Measurements from ENCODE around the gene CEP192. TPM values are rescaled to one million over a fixed set of nuclear protein-coding genes. Genes with fewer than 3 reads are reported as not detected.

The CEP192 gene
- total and polyA plus RNA-seq, 10 of the 15 experiments (the other 5 are each of a cell fraction or from before 2014, with no cell fraction given) = 15.4 to 58.2 (median 29.6) TPM

GRCh38 chr18:13003466-13003896, 12.3 kb downstream of the CEP192 start:
- peaks cover 40% of the 10 kb centered on the region for H3K79me2 ChIP-seq (ENCODE audit: control insufficient read depth, insufficient read depth, low read length)
- no peak overlapping the region for H3K4me3 ChIP-seq
- WGBS (ENCODE audit: insufficient coverage, insufficient replicate concordance, low lambda C conversion rate, missing lambda C conversion rate) = 49% methylated on average over 7 of the region's 7 CpGs
- ChIA-PET CTCF (interaction anchor here (0.7 to 3.0 kb wide), 6 partner anchors 11 to 156 kb away, joined by 3 to 17 read pairs (median 4); partner anchors contain the start of gene CEP192), POLR2A (no interaction called here), RAD21 (ENCODE audit: unreplicated experiment) (interaction anchor here (1.1 kb wide), 1 partner anchor 156 kb away, joined by 4 read pairs; no protein-coding TSS in a partner anchor), SMC1A (ENCODE audit: uncharacterized antibody, unreplicated experiment) (no interaction called here)
- ATAC-seq (peak; percentile 83), DNase-seq (ENCODE audit: low read depth, low spot score) (no peak), FAIRE-seq (peak; percentile 82)
- no TSS peak for BruUV-seq (replicated peaks)
- no peak overlapping the region for H3K9ac ChIP-seq (ENCODE audit: control insufficient read depth, insufficient read depth, low read length)
- in situ Hi-C loops (cut with MboI) = no loop called here
- H2AFZ ChIP-seq (ENCODE audit: control insufficient read depth, low read depth, low read length) = no peak overlapping the region
- H3K4me1 ChIP-seq (ENCODE audit: control insufficient read depth, insufficient read depth, low read length) = peaks cover 20% of the 10 kb centered on the region
- no peaks in the 10 kb centered on the region for H3K9me3 ChIP-seq (replicated peaks; ENCODE audit: control insufficient read depth, insufficient read depth, low read length)
- peaks cover 7 to 18% of the 10 kb centered on the region in 2 experiments for H3K36me3 ChIP-seq (ENCODE audit: control insufficient read depth in 2 of 2, insufficient read depth in 2 of 2, low read length in 1 of 2)
- intact Hi-C loops (cut with micrococcal nuclease; ENCODE audit: unreplicated experiment) = loop anchor here (2.0 kb wide), 1 partner anchor 155 kb away; no protein-coding TSS in a partner anchor
- no peak overlapping the region for H3K27ac ChIP-seq (ENCODE audit: control insufficient read depth, insufficient read depth)
- no peak overlapping the region for H3K4me2 ChIP-seq (ENCODE audit: control insufficient read depth, insufficient read depth)
- no peaks in the 10 kb centered on the region for H3K27me3 ChIP-seq (replicated peaks in 1 of 2; ENCODE audit: control insufficient read depth in 2 of 2, insufficient read depth in 2 of 2, low read length in 1 of 2)
- H4K20me1 ChIP-seq (ENCODE audit: control insufficient read depth, insufficient read depth) = no peaks in the 10 kb centered on the region
- TF ChIP-seq REST (IDR thresholded peaks at IDR 0.05; ENCODE audit: low read depth, low read length) = no peak
- no peak for TF ChIP-seq MYC (IDR thresholded peaks at IDR 0.05; ENCODE audit: insufficient read depth, insufficient read length, insufficient replicate concordance, low read length, severe bottlenecking)
- TF ChIP-seq STAT3 (IDR thresholded peaks at IDR 0.05; ENCODE audit: low read depth, low read length) = no peak
- TF ChIP-seq CEBPB (IDR thresholded peaks at IDR 0.05; ENCODE audit: borderline replicate concordance in 1 of 2, low read depth in 2 of 2, low read length in 2 of 2) = no peak
- no peak for TF ChIP-seq DPF2 (IDR thresholded peaks at IDR 0.05)
- TF ChIP-seq CTCF (IDR thresholded peaks at IDR 0.05 in 2 of 3, conservative IDR thresholded peaks at IDR 0.05 in 1 of 3; ENCODE audit: control insufficient read depth in 2 of 3, extremely low read depth in 1 of 3, insufficient read depth in 1 of 3, low read depth in 3 of 3, low read length in 3 of 3) = peak; percentile 52 to 57 (median 57); a peak in 5 of 6 replicates
- no peak for TF ChIP-seq KLF5 (IDR thresholded peaks at IDR 0.05; ENCODE audit: partially characterized antibody)
- no peak for TF ChIP-seq NKRF (conservative IDR thresholded peaks at IDR 0.05)
- TF ChIP-seq CUX1 (IDR thresholded peaks at IDR 0.05; ENCODE audit: insufficient replicate concordance, low read depth, low read length) = no peak
